ENCODE measurements around the gene RNF123.

GRCh38 chr3:49707113-49707480 is 17.7 kb downstream of the RNF123 start:
- TF ChIP-seq CTCF (IDR thresholded peaks at IDR 0.05) = no peak
- no peak for TF ChIP-seq ZFX (IDR thresholded peaks at IDR 0.05; ENCODE audit: borderline replicate concordance)

All from 22Rv1 (cell line).